ENCODE results near the gene TGFBR2.

TGFBR2 gene

GRCh38 chr3:30686799-30687198 is 80.4 kb downstream of the TGFBR2 start:
- TF ChIP-seq RAD21 (IDR thresholded peaks at IDR 0.05; ENCODE audit: low read depth) (no peak), USF1 (IDR thresholded peaks at IDR 0.05) (no peak), TCF12 (IDR thresholded peaks at IDR 0.05; ENCODE audit: low read depth) (no peak), EGR1 (IDR thresholded peaks at IDR 0.05) (no peak), TEAD4 (IDR thresholded peaks at IDR 0.05) (no peak), MAX (IDR thresholded peaks at IDR 0.05) (no peak), FOXM1 (IDR thresholded peaks at IDR 0.05; ENCODE audit: borderline replicate concordance, low read depth) (no peak), EP300 (IDR thresholded peaks at IDR 0.05; ENCODE audit: borderline replicate concordance) (no peak), NFIC (IDR thresholded peaks at IDR 0.05) (no peak), TAF1 (IDR thresholded peaks at IDR 0.05; ENCODE audit: low read depth) (no peak), ZBTB7A (IDR thresholded peaks at IDR 0.05; ENCODE audit: low read depth) (no peak), YY1 (IDR thresholded peaks at IDR 0.05; ENCODE audit: low read depth) (no peak), CEBPB (IDR thresholded peaks at IDR 0.05) (no peak), REST (IDR thresholded peaks at IDR 0.05; ENCODE audit: low read depth) (no peak)

GRCh38 chr3:30687930-30688570 is 81.6 kb downstream of the TGFBR2 start:
- TF ChIP-seq REST (IDR thresholded peaks at IDR 0.05; ENCODE audit: low read depth) (no peak), MAX (IDR thresholded peaks at IDR 0.05) (0 out of 2 replicates have a peak, but pooled peaks have one; percentile 14)

- TF ChIP-seq ZBTB7A (IDR thresholded peaks at IDR 0.05; ENCODE audit: low read depth): no peak
- no peak for TF ChIP-seq EGR1 (IDR thresholded peaks at IDR 0.05)
- TF ChIP-seq NFIC (IDR thresholded peaks at IDR 0.05): peak; percentile 65
- TF ChIP-seq TCF12 (IDR thresholded peaks at IDR 0.05; ENCODE audit: low read depth): peak; percentile 16; the same call in 1 of the 2 replicates
- no peak for TF ChIP-seq CREB1 (IDR thresholded peaks at IDR 0.05; ENCODE audit: low read depth)
- TF ChIP-seq FOXM1 (IDR thresholded peaks at IDR 0.05; ENCODE audit: borderline replicate concordance, low read depth): no peak
Observed at GRCh38 chr3:30688776-30689641, 82.6 kb downstream of the TGFBR2 start.

- TF ChIP-seq NFIC (IDR thresholded peaks at IDR 0.05) (no peak), USF1 (IDR thresholded peaks at IDR 0.05) (no peak), EP300 (IDR thresholded peaks at IDR 0.05; ENCODE audit: borderline replicate concordance) (no peak), YY1 (IDR thresholded peaks at IDR 0.05; ENCODE audit: low read depth) (no peak), CREB1 (IDR thresholded peaks at IDR 0.05; ENCODE audit: low read depth) (no peak), TEAD4 (IDR thresholded peaks at IDR 0.05) (no peak)
Observed at GRCh38 chr3:30690199-30690598, 83.8 kb downstream of the TGFBR2 start.

GRCh38 chr3:30691249-30691880 is 85.0 kb downstream of the TGFBR2 start:
- TF ChIP-seq EP300 (IDR thresholded peaks at IDR 0.05; ENCODE audit: borderline replicate concordance) (no peak), EGR1 (IDR thresholded peaks at IDR 0.05) (no peak), YY1 (IDR thresholded peaks at IDR 0.05; ENCODE audit: low read depth) (no peak), CEBPB (IDR thresholded peaks at IDR 0.05) (no peak), USF1 (IDR thresholded peaks at IDR 0.05) (no peak), REST (IDR thresholded peaks at IDR 0.05; ENCODE audit: low read depth) (no peak), TAF1 (IDR thresholded peaks at IDR 0.05; ENCODE audit: low read depth) (no peak)
